GM12891 (cell line): ENCODE data around the gene FITM1.

Experiments
- PAX5 ChIP-seq: IDR thresholded peaks from 2 replicates; pipeline ENCODE4 v1.6.1; 2011; ENCODE audit warnings: low read length, moderate library complexity, mild to moderate bottlenecking; ENCODE audit not compliant: insufficient read depth, severe bottlenecking
- POLR2A ChIP-seq: IDR thresholded peaks from 2 replicates; pipeline ENCODE4 v1.6.1; 2011; ENCODE audit warnings: low read depth, low read length, control low read depth
- POLR2AphosphoS5 ChIP-seq: IDR thresholded peaks from 2 replicates; pipeline ENCODE4 v1.6.1; 2011; ENCODE audit warnings: low read depth, low read length, control low read depth
- SPI1 ChIP-seq: IDR thresholded peaks from 2 replicates; pipeline ENCODE4 v1.6.1; 2011; ENCODE audit warnings: low read depth, low read length, control low read depth
- TAF1 ChIP-seq: IDR thresholded peaks from 2 replicates; pipeline ENCODE4 v1.6.1; 2011; ENCODE audit warnings: low read depth, low read length, control low read depth

DNA sequence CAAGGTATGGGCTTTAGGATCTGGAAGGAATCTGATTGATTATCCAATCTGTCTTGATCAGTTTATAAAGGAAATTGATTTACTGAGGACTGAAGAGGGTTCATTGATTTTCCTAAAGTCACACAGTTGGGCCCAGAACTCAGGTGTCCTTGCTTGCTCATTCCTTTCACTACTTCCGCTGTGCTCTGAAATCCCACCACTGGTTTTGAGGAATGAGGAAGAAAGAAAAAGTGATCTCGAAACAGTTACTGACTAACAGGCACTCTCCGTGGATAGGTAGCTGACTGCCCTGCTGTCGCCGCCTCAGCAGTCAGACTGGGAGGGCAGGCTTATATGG lies at the start of gene FITM1:
- TF ChIP-seq POLR2A (no peak), POLR2AphosphoS5 (no peak), SPI1 (no peak), TAF1 (no peak), PAX5 (no peak)
